Activated naive CD4-positive, alpha-beta T cell treated with anti-CD3 and anti-CD28 coated beads, Interleukin-2, amount 50 U/mL, for 24 hours (primary cell): ENCODE data around the gene UBR1.

Experiments
- H3K27ac Mint-ChIP-seq: one replicate; pipeline ENCODE4 v1.8.0; 2021; ENCODE audit warnings: mild to moderate bottlenecking, mixed read lengths
- H3K27me3 Mint-ChIP-seq: one replicate; pipeline ENCODE4 v1.8.0; 2021; ENCODE audit warnings: mixed read lengths
- H3K36me3 Mint-ChIP-seq: one replicate; pipeline ENCODE4 v1.8.0; 2021; ENCODE audit warnings: mixed read lengths
- H3K4me1 Mint-ChIP-seq: one replicate; pipeline ENCODE4 v1.8.0; 2021; ENCODE audit warnings: mixed read lengths
- H3K4me3 Mint-ChIP-seq: one replicate; pipeline ENCODE4 v1.8.0; 2021; ENCODE audit warnings: mild to moderate bottlenecking, mixed read lengths
- H3K9me3 Mint-ChIP-seq: one replicate; pipeline ENCODE4 v1.8.0; 2021; ENCODE audit warnings: mixed read lengths

Gene UBR1

GRCh38 chr15:43126356-43126755 is 20.5 kb upstream of the UBR1 start:
- Mint-ChIP-seq H3K27me3 (peaks cover 4% of the 10 kb centered on the region), H3K4me1 (peaks cover 19% of the 10 kb centered on the region), H3K36me3 (no peaks in the 10 kb centered on the region), H3K27ac (no peak overlapping the region), H3K9me3 (peaks cover 4% of the 10 kb centered on the region), H3K4me3 (no peak overlapping the region)

- Mint-ChIP-seq H3K27me3 (peaks cover 4% of the 10 kb centered on the region), H3K4me3 (no peak overlapping the region), H3K36me3 (no peaks in the 10 kb centered on the region), H3K9me3 (peaks cover 4% of the 10 kb centered on the region), H3K4me1 (peaks cover 19% of the 10 kb centered on the region), H3K27ac (no peak overlapping the region)
Measured at GRCh38 chr15:43125100-43125661, 19.3 kb upstream of the UBR1 start.

- H3K27ac Mint-ChIP-seq, result no peak overlapping the region
- H3K4me1 Mint-ChIP-seq, result peaks cover 16% of the 10 kb centered on the region
- peaks cover 6% of the 10 kb centered on the region for H3K27me3 Mint-ChIP-seq
- no peaks in the 10 kb centered on the region for H3K36me3 Mint-ChIP-seq
- no peaks in the 10 kb centered on the region for H3K9me3 Mint-ChIP-seq
- peak overlapping the region; percentile 60 for H3K4me3 Mint-ChIP-seq
Measured at GRCh38 chr15:43121863-43122262, 16.0 kb upstream of the UBR1 start.

GRCh38 chr15:43118829-43119228 is 13.0 kb upstream of the UBR1 start:
- Mint-ChIP-seq H3K4me1 (peaks cover 16% of the 10 kb centered on the region), H3K9me3 (no peaks in the 10 kb centered on the region)

GRCh38 chr15:43118286-43118685 is 12.4 kb upstream of the UBR1 start:
- H3K27ac Mint-ChIP-seq, result no peak overlapping the region
- H3K27me3 Mint-ChIP-seq, result peaks cover 10% of the 10 kb centered on the region
- H3K4me3 Mint-ChIP-seq, result no peak overlapping the region
- peaks cover 13% of the 10 kb centered on the region for H3K4me1 Mint-ChIP-seq
- no peaks in the 10 kb centered on the region for H3K36me3 Mint-ChIP-seq
- no peaks in the 10 kb centered on the region for H3K9me3 Mint-ChIP-seq

More at GRCh38 chr15:43118829-43119228, 13.0 kb upstream of the UBR1 start:
- peaks cover 10% of the 10 kb centered on the region for H3K27me3 Mint-ChIP-seq
- no peak overlapping the region for H3K4me3 Mint-ChIP-seq
- H3K27ac Mint-ChIP-seq, result no peak overlapping the region
- no peaks in the 10 kb centered on the region for H3K36me3 Mint-ChIP-seq

GRCh38 chr15:43111354-43111753 is 5.5 kb upstream of the UBR1 start:
- Mint-ChIP-seq H3K27me3 (peaks cover 2% of the 10 kb centered on the region), H3K4me3 (no peak overlapping the region), H3K27ac (no peak overlapping the region), H3K9me3 (no peaks in the 10 kb centered on the region), H3K4me1 (peaks cover 6% of the 10 kb centered on the region), H3K36me3 (no peaks in the 10 kb centered on the region)

- no peak overlapping the region for H3K27ac Mint-ChIP-seq
- H3K9me3 Mint-ChIP-seq, result no peaks in the 10 kb centered on the region
- peaks cover 31% of the 10 kb centered on the region for H3K4me1 Mint-ChIP-seq
- no peaks in the 10 kb centered on the region for H3K27me3 Mint-ChIP-seq
- peaks cover 8% of the 10 kb centered on the region for H3K36me3 Mint-ChIP-seq
- no peak overlapping the region for H3K4me3 Mint-ChIP-seq
Measured at GRCh38 chr15:43107751-43108150, 1.9 kb upstream of the UBR1 start.

- H3K27me3 Mint-ChIP-seq, result no peaks in the 10 kb centered on the region
- H3K4me3 Mint-ChIP-seq, result peak overlapping the region; percentile 95
- H3K9me3 Mint-ChIP-seq, result no peaks in the 10 kb centered on the region
- H3K36me3 Mint-ChIP-seq, result peaks cover 15% of the 10 kb centered on the region
- peaks cover 41% of the 10 kb centered on the region for H3K4me1 Mint-ChIP-seq
- H3K27ac Mint-ChIP-seq, result peak overlapping the region; percentile 90
Measured at GRCh38 chr15:43106486-43106829, 620 bp upstream of the UBR1 start.

- peaks cover 52% of the 10 kb centered on the region for H3K4me1 Mint-ChIP-seq
Measured at GRCh38 chr15:43105077-43105736, 631 bp downstream of the UBR1 start.

GRCh38 chr15:43104426-43104825 is 1.4 kb downstream of the UBR1 start:
- H3K27me3 Mint-ChIP-seq, result no peaks in the 10 kb centered on the region
- H3K36me3 Mint-ChIP-seq, result peaks cover 25% of the 10 kb centered on the region
- no peaks in the 10 kb centered on the region for H3K9me3 Mint-ChIP-seq
- H3K4me3 Mint-ChIP-seq, result peak overlapping the region; percentile 81
- peaks cover 58% of the 10 kb centered on the region for H3K4me1 Mint-ChIP-seq
- no peak overlapping the region for H3K27ac Mint-ChIP-seq

More at GRCh38 chr15:43105077-43105736, 631 bp downstream of the UBR1 start:
- Mint-ChIP-seq H3K27ac (peak overlapping the region; percentile 90), H3K9me3 (no peaks in the 10 kb centered on the region), H3K4me3 (peak overlapping the region; percentile 95), H3K36me3 (peaks cover 21% of the 10 kb centered on the region), H3K27me3 (no peaks in the 10 kb centered on the region)

GRCh38 chr15:43103907-43104306 is 1.9 kb downstream of the UBR1 start:
- Mint-ChIP-seq H3K36me3 (peaks cover 25% of the 10 kb centered on the region), H3K27me3 (no peaks in the 10 kb centered on the region), H3K4me1 (peaks cover 59% of the 10 kb centered on the region), H3K4me3 (peak overlapping the region; percentile 81), H3K27ac (peak overlapping the region; percentile 55), H3K9me3 (no peaks in the 10 kb centered on the region)

GRCh38 chr15:43102187-43102586 is 3.7 kb downstream of the UBR1 start:
- Mint-ChIP-seq H3K9me3 (no peaks in the 10 kb centered on the region), H3K27me3 (no peaks in the 10 kb centered on the region), H3K4me1 (peaks cover 74% of the 10 kb centered on the region), H3K4me3 (no peak overlapping the region), H3K27ac (no peak overlapping the region), H3K36me3 (peaks cover 28% of the 10 kb centered on the region)

GRCh38 chr15:43100971-43101370 is 4.9 kb downstream of the UBR1 start:
- no peak overlapping the region for H3K27ac Mint-ChIP-seq
- peaks cover 32% of the 10 kb centered on the region for H3K36me3 Mint-ChIP-seq
- H3K4me3 Mint-ChIP-seq, result peak overlapping the region; percentile 51

GRCh38 chr15:43099105-43099845 is 6.6 kb downstream of the UBR1 start:
- Mint-ChIP-seq H3K36me3 (peaks cover 38% of the 10 kb centered on the region), H3K27ac (no peak overlapping the region), H3K27me3 (no peaks in the 10 kb centered on the region), H3K4me1 (peaks cover 85% of the 10 kb centered on the region), H3K4me3 (no peak overlapping the region), H3K9me3 (no peaks in the 10 kb centered on the region)

More at GRCh38 chr15:43100971-43101370, 4.9 kb downstream of the UBR1 start:
- H3K27me3 Mint-ChIP-seq, result no peaks in the 10 kb centered on the region
- H3K9me3 Mint-ChIP-seq, result no peaks in the 10 kb centered on the region
- H3K4me1 Mint-ChIP-seq, result peaks cover 79% of the 10 kb centered on the region

GRCh38 chr15:43096411-43096810 is 9.4 kb downstream of the UBR1 start:
- Mint-ChIP-seq H3K27me3 (no peaks in the 10 kb centered on the region), H3K9me3 (no peaks in the 10 kb centered on the region), H3K4me1 (peaks cover 72% of the 10 kb centered on the region), H3K4me3 (no peak overlapping the region), H3K27ac (no peak overlapping the region), H3K36me3 (peaks cover 30% of the 10 kb centered on the region)

GRCh38 chr15:43095708-43096347 is 10.0 kb downstream of the UBR1 start:
- H3K4me1 Mint-ChIP-seq, result peaks cover 66% of the 10 kb centered on the region
- no peaks in the 10 kb centered on the region for H3K9me3 Mint-ChIP-seq
- H3K4me3 Mint-ChIP-seq, result no peak overlapping the region
- H3K27ac Mint-ChIP-seq, result no peak overlapping the region
- peaks cover 27% of the 10 kb centered on the region for H3K36me3 Mint-ChIP-seq
- H3K27me3 Mint-ChIP-seq, result no peaks in the 10 kb centered on the region
